ENCODE results near the gene CARHSP1. TPM values are rescaled to one million over a fixed set of nuclear protein-coding genes. Genes with fewer than 3 reads are reported as not detected.

The CARHSP1 gene
- total and polyA plus RNA-seq, 2 experiments from 2014 or later = 140 to 167 TPM

DNA sequence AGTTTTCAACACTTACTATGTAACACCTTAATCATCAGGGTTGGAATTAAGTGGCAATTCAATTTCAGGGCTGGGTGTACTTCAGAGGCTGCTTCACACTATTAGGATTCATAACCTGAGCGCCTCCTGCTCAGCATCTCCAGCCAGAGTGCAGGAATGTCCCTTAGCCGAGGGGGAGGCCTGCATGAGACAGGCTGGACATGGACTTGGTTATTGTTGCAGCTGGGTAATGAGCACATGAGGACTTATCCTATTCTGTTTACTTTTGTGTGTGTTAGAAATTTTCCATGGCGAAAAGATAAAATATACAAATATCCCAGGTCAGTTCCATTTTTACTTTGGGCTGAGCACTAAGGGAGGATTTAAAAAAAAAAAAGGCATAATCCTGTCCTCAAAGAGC is 60.8 kb downstream of the CARHSP1 start:
- H3K4me1 ChIP-seq (ENCODE audit: insufficient read depth) = no peaks in the 10 kb centered on the region
- DNase-seq (ENCODE audit: low spot score) = no peak
- no peaks in the 10 kb centered on the region for H3K27me3 ChIP-seq
- TF ChIP-seq EZH2phosphoT487 (IDR thresholded peaks at IDR 0.05; ENCODE audit: low read depth, severe bottlenecking, unreplicated experiment) (no peak), EZH2 (IDR thresholded peaks at IDR 0.05; ENCODE audit: borderline replicate concordance) (no peak)
- TF ChIP-seq, protein P1, sequence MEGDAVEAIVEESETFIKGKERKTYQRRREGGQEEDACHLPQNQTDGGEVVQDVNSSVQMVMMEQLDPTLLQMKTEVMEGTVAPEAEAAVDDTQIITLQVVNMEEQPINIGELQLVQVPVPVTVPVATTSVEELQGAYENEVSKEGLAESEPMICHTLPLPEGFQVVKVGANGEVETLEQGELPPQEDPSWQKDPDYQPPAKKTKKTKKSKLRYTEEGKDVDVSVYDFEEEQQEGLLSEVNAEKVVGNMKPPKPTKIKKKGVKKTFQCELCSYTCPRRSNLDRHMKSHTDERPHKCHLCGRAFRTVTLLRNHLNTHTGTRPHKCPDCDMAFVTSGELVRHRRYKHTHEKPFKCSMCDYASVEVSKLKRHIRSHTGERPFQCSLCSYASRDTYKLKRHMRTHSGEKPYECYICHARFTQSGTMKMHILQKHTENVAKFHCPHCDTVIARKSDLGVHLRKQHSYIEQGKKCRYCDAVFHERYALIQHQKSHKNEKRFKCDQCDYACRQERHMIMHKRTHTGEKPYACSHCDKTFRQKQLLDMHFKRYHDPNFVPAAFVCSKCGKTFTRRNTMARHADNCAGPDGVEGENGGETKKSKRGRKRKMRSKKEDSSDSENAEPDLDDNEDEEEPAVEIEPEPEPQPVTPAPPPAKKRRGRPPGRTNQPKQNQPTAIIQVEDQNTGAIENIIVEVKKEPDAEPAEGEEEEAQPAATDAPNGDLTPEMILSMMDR (IDR thresholded peaks at IDR 0.05; ENCODE audit: poor library complexity) = no peak
- no peak overlapping the region for H3K4me2 ChIP-seq
- peaks cover 5% of the 10 kb centered on the region for H4K20me1 ChIP-seq (ENCODE audit: insufficient read depth, poor library complexity, severe bottlenecking)
- no peak overlapping the region for H3K4me3 ChIP-seq
- WGBS (ENCODE audit: low lambda C conversion rate, missing lambda C conversion rate) = 98% methylated on average over 3 of the region's 3 CpGs
- H3K79me2 ChIP-seq = peaks cover 28% of the 10 kb centered on the region
- no peaks in the 10 kb centered on the region for H3K9me2 ChIP-seq (replicated peaks; ENCODE audit: insufficient read depth)
- H3K9me3 ChIP-seq (ENCODE audit: low read depth) = no peaks in the 10 kb centered on the region
- H3K36me3 ChIP-seq (replicated peaks; ENCODE audit: insufficient read depth, low read depth) = no peaks in the 10 kb centered on the region
- H2AFZ ChIP-seq = no peak overlapping the region
- H3K27ac ChIP-seq = no peak overlapping the region

- H3K27ac ChIP-seq = no peak overlapping the region
- peaks cover 5% of the 10 kb centered on the region for H4K20me1 ChIP-seq (ENCODE audit: insufficient read depth, poor library complexity, severe bottlenecking)
- no peaks in the 10 kb centered on the region for H3K36me3 ChIP-seq (replicated peaks; ENCODE audit: insufficient read depth, low read depth)
- no peak overlapping the region for H3K4me3 ChIP-seq
- H3K9me3 ChIP-seq (ENCODE audit: low read depth) = no peaks in the 10 kb centered on the region
- TF ChIP-seq, protein P1 (IDR thresholded peaks at IDR 0.05; ENCODE audit: poor library complexity) = no peak
- TF ChIP-seq EZH2 (IDR thresholded peaks at IDR 0.05; ENCODE audit: borderline replicate concordance) (no peak), EZH2phosphoT487 (IDR thresholded peaks at IDR 0.05; ENCODE audit: low read depth, severe bottlenecking, unreplicated experiment) (no peak)
- no peaks in the 10 kb centered on the region for H3K4me1 ChIP-seq (ENCODE audit: insufficient read depth)
- H2AFZ ChIP-seq = no peak overlapping the region
- H3K9me2 ChIP-seq (replicated peaks; ENCODE audit: insufficient read depth) = no peaks in the 10 kb centered on the region
- peaks cover 37% of the 10 kb centered on the region for H3K79me2 ChIP-seq
- WGBS (ENCODE audit: low lambda C conversion rate, missing lambda C conversion rate) = 98% methylated on average over 5 of the region's 5 CpGs
- no peaks in the 10 kb centered on the region for H3K27me3 ChIP-seq
- no peak overlapping the region for H3K4me2 ChIP-seq
- DNase-seq (ENCODE audit: low spot score) = no peak
Observed at GRCh38 chr16:8807189-8807588, 61.6 kb downstream of the CARHSP1 start.

DNA sequence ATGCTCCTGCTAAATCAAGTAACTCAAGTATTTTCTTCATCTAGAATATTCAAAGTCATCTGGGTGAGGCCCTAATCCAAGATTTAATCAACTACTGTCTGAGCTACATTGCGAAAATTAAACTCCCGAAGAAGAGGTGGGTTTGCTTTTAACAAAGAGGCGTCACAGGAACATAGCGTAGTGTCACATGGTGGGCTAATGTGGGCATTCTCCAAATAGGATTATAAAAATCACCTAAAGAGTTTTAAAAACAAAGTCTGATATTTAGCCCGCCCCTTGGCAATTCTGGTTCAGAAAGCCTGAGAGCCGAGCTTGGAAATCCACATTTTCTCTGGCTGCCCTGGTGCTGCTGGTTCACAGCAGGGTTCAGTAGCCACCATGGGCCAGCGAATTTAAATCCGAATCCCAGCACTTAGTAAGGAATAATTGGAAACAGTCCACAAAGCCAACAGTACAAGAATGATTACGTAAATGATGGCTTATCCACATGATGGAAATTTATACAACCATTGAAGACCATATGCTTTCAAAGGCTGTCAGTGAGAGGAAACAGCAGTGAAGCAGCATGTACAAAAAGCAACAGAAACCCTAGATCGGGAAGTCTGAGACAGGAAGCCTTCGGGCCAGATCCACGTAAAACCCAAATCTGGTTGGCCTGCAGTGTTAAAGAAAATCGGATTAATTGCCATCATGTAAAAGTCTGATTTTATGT is 62.4 kb downstream of the CARHSP1 start:
- Histone ChIP-seq H4K20me1 (ENCODE audit: insufficient read depth, poor library complexity, severe bottlenecking) (peaks cover 8% of the 10 kb centered on the region), H3K27ac (no peak overlapping the region), H3K36me3 (replicated peaks; ENCODE audit: insufficient read depth, low read depth) (no peaks in the 10 kb centered on the region), H3K4me1 (ENCODE audit: insufficient read depth) (no peaks in the 10 kb centered on the region), H3K4me3 (no peak overlapping the region), H3K9me3 (ENCODE audit: low read depth) (no peaks in the 10 kb centered on the region), H2AFZ (no peak overlapping the region), H3K9me2 (replicated peaks; ENCODE audit: insufficient read depth) (no peaks in the 10 kb centered on the region), H3K79me2 (peaks cover 44% of the 10 kb centered on the region), H3K4me2 (no peak overlapping the region), H3K27me3 (no peaks in the 10 kb centered on the region)
- WGBS (ENCODE audit: low lambda C conversion rate, missing lambda C conversion rate) = 93% methylated on average over 13 of the region's 13 CpGs
- TF ChIP-seq, protein P1 (IDR thresholded peaks at IDR 0.05; ENCODE audit: poor library complexity) = no peak
- TF ChIP-seq EZH2phosphoT487 (IDR thresholded peaks at IDR 0.05; ENCODE audit: low read depth, severe bottlenecking, unreplicated experiment) (no peak), EZH2 (IDR thresholded peaks at IDR 0.05; ENCODE audit: borderline replicate concordance) (no peak)
- DNase-seq (ENCODE audit: low spot score) = no peak
